Measurements from ENCODE around the gene GFI1B. TPM values are rescaled to one million over a fixed set of nuclear protein-coding genes. Genes with fewer than 3 reads are reported as not detected.

The GFI1B gene
- total and polyA plus RNA-seq, 12 donors = 0.03 to 0.78 (median 0.30) TPM; not detected in 8

DNA sequence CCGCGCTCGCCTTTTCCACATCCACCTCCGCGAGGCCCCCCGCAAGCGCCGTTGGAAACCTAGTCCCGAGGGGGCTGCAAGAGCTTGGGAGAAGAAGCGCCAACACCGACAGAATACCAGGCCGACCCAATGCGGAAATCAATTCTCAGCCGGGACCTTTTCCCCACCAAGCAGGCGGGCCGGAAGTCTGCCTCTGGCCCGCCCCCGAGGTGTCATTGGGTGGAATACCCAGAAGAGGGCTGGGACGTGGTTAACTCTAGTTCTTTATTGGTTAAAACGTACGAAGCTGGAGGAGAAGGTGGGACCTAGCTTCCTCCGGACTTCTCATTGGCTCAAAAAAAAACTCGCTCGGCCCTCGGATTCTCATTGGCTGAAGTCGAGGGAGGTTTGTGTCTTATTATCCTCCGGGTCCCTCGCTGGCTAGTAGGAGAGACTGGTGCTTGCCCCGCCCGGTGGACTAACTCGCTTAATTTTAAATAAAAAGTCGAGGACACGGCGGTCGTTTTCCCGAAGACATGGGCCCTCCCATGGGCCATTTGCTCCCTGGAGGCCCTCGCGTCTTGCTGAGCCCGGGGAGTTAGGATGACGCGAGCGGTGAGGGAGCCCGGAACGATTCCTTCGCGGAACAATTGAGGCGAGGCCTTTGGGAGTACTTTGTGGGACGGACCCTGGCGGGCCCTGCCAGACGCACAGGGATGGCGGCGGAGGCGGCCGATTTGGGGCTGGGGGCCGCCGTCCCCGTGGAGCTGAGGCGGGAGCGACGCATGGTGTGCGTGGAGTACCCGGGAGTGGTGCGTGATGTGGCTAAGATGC lies 52.0 kb downstream of the GFI1B start, which contains the start of gene GTF3C5:
GTF3C5 (plus strand) TSS at position 681 of the 813 bp plus-strand sequence; CDS start at position 696, 15 bp downstream.
- Histone ChIP-seq H3K4me3 (peak within 1 kb of the TSS; percentile 75 to 96 (median 81)), H3K4me1 (replicated peaks in 1 of 2) (peaks cover 21 to 40% of the 10 kb centered on the region in 2 donors), H3K27me3 (no peaks in the 10 kb centered on the region), H3K27ac (peak within 1 kb of the TSS; percentile 72 to 89 (median 83)), H3K9me3 (replicated peaks in 1 of 3) (no peaks in the 10 kb centered on the region), H3K36me3 (replicated peaks in 1 of 2) (no peaks in the 10 kb centered on the region)
- TF ChIP-seq POLR2A (IDR thresholded peaks at IDR 0.05) (peak; percentile 69 to 91), CTCF (IDR thresholded peaks at IDR 0.05) (peak in 2 of 6 experiments; percentile 24 to 32)
- intact Hi-C loops (cut with DNase I) = loop anchor here in 1 of 2 donors (5.0 kb wide), 1 partner anchor 117 kb away; no protein-coding TSS in a partner anchor
- DNase-seq = peak; percentile 92 to 97 (median 94)
- WGBS, 4 donors = 0 to 2% (median 0%) methylated on average over 37 to 63 of the region's 63 CpGs

- intact Hi-C loops (cut with DNase I) = loop anchor here in 1 of 2 donors (5.0 kb wide), 1 partner anchor 116 kb away; no protein-coding TSS in a partner anchor
- H3K9me3 ChIP-seq (replicated peaks in 1 of 3) = no peaks in the 10 kb centered on the region
- WGBS, 4 donors = 0 to 2% (median 1%) methylated on average over 16 of the region's 16 CpGs
- DNase-seq = no peak
- H3K27me3 ChIP-seq = no peaks in the 10 kb centered on the region
- TF ChIP-seq POLR2A (IDR thresholded peaks at IDR 0.05) (no peak), CTCF (IDR thresholded peaks at IDR 0.05) (no peak)
- H3K36me3 ChIP-seq (replicated peaks in 1 of 2) = no peaks in the 10 kb centered on the region
- H3K27ac ChIP-seq = peak overlapping the region in 4 of 5 donors; percentile 72 to 89 (median 84)
- H3K4me1 ChIP-seq (replicated peaks in 1 of 2) = peaks cover 22 to 46% of the 10 kb centered on the region in 2 donors
- H3K4me3 ChIP-seq = peak overlapping the region; percentile 30 to 96 (median 80)
These were observed 52.6 kb downstream of the GFI1B start for GRCh38 chr9:133031130-133031422.

GRCh38 chr9:133031496-133031911 lies 53.0 kb downstream of the GFI1B start:
- WGBS, 4 donors = 63 to 69% (median 67%) methylated on average over 10 of the region's 10 CpGs
- Histone ChIP-seq H3K27ac (peak overlapping the region in 1 of 5 donors; percentile 83), H3K36me3 (replicated peaks in 1 of 2) (no peaks in the 10 kb centered on the region), H3K4me3 (peak overlapping the region in 3 of 4 donors; percentile 30 to 86 (median 75)), H3K27me3 (no peaks in the 10 kb centered on the region), H3K9me3 (replicated peaks in 1 of 3) (no peaks in the 10 kb centered on the region), H3K4me1 (replicated peaks in 1 of 2) (peaks cover 22 to 50% of the 10 kb centered on the region in 2 donors)
- DNase-seq = no peak
- intact Hi-C loops (cut with DNase I) = loop anchor here in 1 of 2 donors (5.0 kb wide), 1 partner anchor 116 kb away; no protein-coding TSS in a partner anchor
- TF ChIP-seq CTCF (IDR thresholded peaks at IDR 0.05) (no peak), POLR2A (IDR thresholded peaks at IDR 0.05) (no peak)

DNA sequence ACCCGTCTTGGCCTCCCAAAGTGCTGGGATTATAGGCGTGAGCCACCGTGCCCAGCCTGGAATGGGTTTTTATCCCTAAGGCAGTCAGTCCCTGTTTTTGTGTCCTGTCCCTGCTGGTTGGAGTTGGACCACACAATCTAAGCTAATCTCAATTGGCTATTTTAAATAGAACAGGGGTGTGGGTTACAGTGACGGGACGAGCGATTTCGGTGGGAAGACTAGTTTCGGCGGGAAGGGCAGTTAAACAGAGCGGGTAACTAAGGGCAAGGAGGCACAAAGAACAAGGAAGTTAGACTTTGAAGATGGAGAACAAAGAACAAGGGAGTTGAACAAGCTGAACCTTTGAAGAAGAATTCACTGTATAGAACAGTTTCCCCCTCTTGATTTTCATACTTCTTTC lies 53.7 kb downstream of the GFI1B start:
- intact Hi-C loops (cut with DNase I) = loop anchor here in 1 of 2 donors (5.0 kb wide), 1 partner anchor 115 kb away; no protein-coding TSS in a partner anchor
- no peaks in the 10 kb centered on the region for H3K9me3 ChIP-seq (replicated peaks in 1 of 3)
- 92 to 95% (median 94%) methylated on average over 10 of the region's 10 CpGs for WGBS, 4 donors
- H3K27ac ChIP-seq = no peak overlapping the region
- TF ChIP-seq POLR2A (IDR thresholded peaks at IDR 0.05) (no peak), CTCF (IDR thresholded peaks at IDR 0.05) (no peak)
- H3K27me3 ChIP-seq = no peaks in the 10 kb centered on the region
- no peaks in the 10 kb centered on the region for H3K36me3 ChIP-seq (replicated peaks in 1 of 2)
- peaks cover 22 to 50% of the 10 kb centered on the region in 2 donors for H3K4me1 ChIP-seq (replicated peaks in 1 of 2)
- no peak for DNase-seq
- peak overlapping the region in 1 of 4 donors; percentile 86 for H3K4me3 ChIP-seq

Measured in adrenal gland (tissue), 12 donors.